ENCODE results near the gene HOXB4.

HOXB4 gene

GRCh38 chr17:48528153-48528935 lies 49.8 kb downstream of the HOXB4 start:
- H3K27ac ChIP-seq (ENCODE audit: low read depth, low read length) = no peak overlapping the region
- H3K27me3 ChIP-seq (ENCODE audit: control insufficient read depth in 1 of 2, insufficient read depth in 2 of 2, low read length in 2 of 2) = peaks cover 14 to 36% of the 10 kb centered on the region in 2 donors
- no peaks in the 10 kb centered on the region for H3K36me3 ChIP-seq (ENCODE audit: control insufficient read depth in 1 of 2, insufficient read depth in 2 of 2, low read length in 2 of 2)
- H3K9ac ChIP-seq (ENCODE audit: low read depth in 1 of 2, low read length in 2 of 2) = no peak overlapping the region
- H3K4me1 ChIP-seq (ENCODE audit: control insufficient read depth in 1 of 2, insufficient read depth in 2 of 2, low read length in 2 of 2) = no peaks in the 10 kb centered on the region
- H3K4me3 ChIP-seq (ENCODE audit: low read depth in 1 of 2, low read length in 2 of 2) = no peak overlapping the region
- H3K9me3 ChIP-seq (ENCODE audit: control insufficient read depth in 1 of 2, low read length in 2 of 2) = no peaks in the 10 kb centered on the region

GRCh38 chr17:48527547-48527932 lies 50.6 kb downstream of the HOXB4 start:
- Histone ChIP-seq H3K9ac (ENCODE audit: low read depth in 1 of 2, low read length in 2 of 2) (no peak overlapping the region), H3K27me3 (ENCODE audit: control insufficient read depth in 1 of 2, insufficient read depth in 2 of 2, low read length in 2 of 2) (peaks cover 14 to 41% of the 10 kb centered on the region in 2 donors), H3K9me3 (ENCODE audit: control insufficient read depth in 1 of 2, low read length in 2 of 2) (no peaks in the 10 kb centered on the region), H3K27ac (ENCODE audit: low read depth, low read length) (no peak overlapping the region), H3K4me3 (ENCODE audit: low read depth in 1 of 2, low read length in 2 of 2) (no peak overlapping the region), H3K36me3 (ENCODE audit: control insufficient read depth in 1 of 2, insufficient read depth in 2 of 2, low read length in 2 of 2) (no peaks in the 10 kb centered on the region), H3K4me1 (ENCODE audit: control insufficient read depth in 1 of 2, insufficient read depth in 2 of 2, low read length in 2 of 2) (no peaks in the 10 kb centered on the region)

GRCh38 chr17:48526608-48527546 lies 51.3 kb downstream of the HOXB4 start:
- Histone ChIP-seq H3K27ac (ENCODE audit: low read depth, low read length) (no peak overlapping the region), H3K9ac (ENCODE audit: low read depth in 1 of 2, low read length in 2 of 2) (no peak overlapping the region), H3K4me1 (ENCODE audit: control insufficient read depth in 1 of 2, insufficient read depth in 2 of 2, low read length in 2 of 2) (peaks cover 0 to 5% of the 10 kb centered on the region in 2 donors), H3K9me3 (ENCODE audit: control insufficient read depth in 1 of 2, low read length in 2 of 2) (no peaks in the 10 kb centered on the region), H3K27me3 (ENCODE audit: control insufficient read depth in 1 of 2, insufficient read depth in 2 of 2, low read length in 2 of 2) (peaks cover 14 to 47% of the 10 kb centered on the region in 2 donors), H3K4me3 (ENCODE audit: low read depth in 1 of 2, low read length in 2 of 2) (no peak overlapping the region), H3K36me3 (ENCODE audit: control insufficient read depth in 1 of 2, insufficient read depth in 2 of 2, low read length in 2 of 2) (no peaks in the 10 kb centered on the region)

Measured in duodenal mucosa (tissue), 2 donors.